ENCODE measurements around the gene GFER.

- TF ChIP-seq CTCF (conservative IDR thresholded peaks at IDR 0.05; ENCODE audit: low read depth, low read length) (peak; percentile 82), EZH2 (IDR thresholded peaks at IDR 0.05; ENCODE audit: borderline replicate concordance, low read depth, low read length, poor library complexity, severe bottlenecking) (no peak)
Measured at GRCh38 chr16:2003827-2004641, 20.0 kb downstream of the GFER start.
